ENCODE measurements around the gene TP73. TPM values are rescaled to one million over a fixed set of nuclear protein-coding genes. Genes with fewer than 3 reads are reported as not detected.

The TP73 gene
- total RNA-seq, 2 donors from 2014 or later = 0.26 to 13.5 TPM

- H3K4me1 ChIP-seq = no peaks in the 10 kb centered on the region
- 61 to 73% methylated on average over 17 to 29 of the region's 29 CpGs for WGBS, 2 donors
- H3K27me3 ChIP-seq = no peaks in the 10 kb centered on the region
- H3K9me3 ChIP-seq = no peaks in the 10 kb centered on the region
- H3K4me3 ChIP-seq = no peak overlapping the region
- no peaks in the 10 kb centered on the region for H3K36me3 ChIP-seq (replicated peaks in 1 of 2; ENCODE audit: insufficient read depth in 1 of 2, low read depth in 2 of 2)
- intact Hi-C loops (cut with DNase I) = no loop called here
- H3K27ac ChIP-seq = no peak overlapping the region
- TF ChIP-seq CTCF (IDR thresholded peaks at IDR 0.05) = no peak
- TF ChIP-seq POLR2A (IDR thresholded peaks at IDR 0.05) = no peak
- DNase-seq = no peak
- ATAC-seq = no peak
These were observed 36.2 kb downstream of the TP73 start for GRCh38 chr1:3688356-3689137.

- H3K27ac ChIP-seq = no peak overlapping the region
- no peak for ATAC-seq
- H3K36me3 ChIP-seq (replicated peaks in 1 of 2; ENCODE audit: insufficient read depth in 1 of 2, low read depth in 2 of 2) = no peaks in the 10 kb centered on the region
- 73 to 89% methylated on average over 9 to 19 of the region's 19 CpGs for WGBS, 2 donors
- TF ChIP-seq CTCF (IDR thresholded peaks at IDR 0.05) (no peak), POLR2A (IDR thresholded peaks at IDR 0.05) (no peak)
- intact Hi-C loops (cut with DNase I) = no loop called here
- DNase-seq = no peak
- no peaks in the 10 kb centered on the region for H3K27me3 ChIP-seq
- H3K4me1 ChIP-seq = no peaks in the 10 kb centered on the region
- no peak overlapping the region for H3K4me3 ChIP-seq
- H3K9me3 ChIP-seq = no peaks in the 10 kb centered on the region
These were observed 36.9 kb downstream of the TP73 start for GRCh38 chr1:3689138-3689750.

- intact Hi-C loops (cut with DNase I) = no loop called here
- no peak for TF ChIP-seq POLR2A (IDR thresholded peaks at IDR 0.05)
- TF ChIP-seq CTCF (IDR thresholded peaks at IDR 0.05) = no peak
- no peaks in the 10 kb centered on the region for H3K9me3 ChIP-seq
- 89 to 93% methylated on average over 25 to 46 of the region's 50 CpGs for WGBS, 2 donors
- H3K4me3 ChIP-seq = no peak overlapping the region
- DNase-seq (no peak), ATAC-seq (no peak)
- H3K27ac ChIP-seq = no peak overlapping the region
- no peaks in the 10 kb centered on the region for H3K27me3 ChIP-seq
- H3K36me3 ChIP-seq (replicated peaks in 1 of 2; ENCODE audit: insufficient read depth in 1 of 2, low read depth in 2 of 2) = no peaks in the 10 kb centered on the region
- H3K4me1 ChIP-seq = peaks cover 4% of the 10 kb centered on the region
These were observed 38.2 kb downstream of the TP73 start for GRCh38 chr1:3690282-3691065.

- Histone ChIP-seq H3K27ac (no peak overlapping the region), H3K4me3 (no peak overlapping the region), H3K27me3 (no peaks in the 10 kb centered on the region), H3K4me1 (peaks cover 9% of the 10 kb centered on the region), H3K9me3 (no peaks in the 10 kb centered on the region), H3K36me3 (replicated peaks in 1 of 2; ENCODE audit: insufficient read depth in 1 of 2, low read depth in 2 of 2) (no peaks in the 10 kb centered on the region)
- intact Hi-C loops (cut with DNase I) = no loop called here
- DNase-seq (no peak), ATAC-seq (no peak)
- TF ChIP-seq POLR2A (IDR thresholded peaks at IDR 0.05) (no peak), CTCF (IDR thresholded peaks at IDR 0.05) (no peak)
- 82% methylated on average over 17 to 24 of the region's 24 CpGs for WGBS, 2 donors
These were observed 39.3 kb downstream of the TP73 start for GRCh38 chr1:3691421-3692204.
